Measurements from ENCODE around the gene COMMD6.

DNA sequence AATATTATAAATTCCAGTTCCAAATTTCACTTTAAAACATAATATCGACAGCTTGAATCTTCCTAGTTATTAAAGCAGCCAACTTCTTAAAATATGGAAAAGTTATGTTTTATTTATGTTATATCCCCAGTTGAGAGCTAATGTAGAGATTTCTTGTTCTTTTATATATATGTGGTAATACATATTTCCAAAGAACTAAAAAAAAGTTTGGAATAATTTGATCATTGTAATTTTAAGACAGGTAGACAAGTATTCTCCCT, 54.9 kb downstream of the COMMD6 start:
- TF ChIP-seq POLR2A (IDR thresholded peaks at IDR 0.05; ENCODE audit: low read length) (no peak), GATA1 (IDR thresholded peaks at IDR 0.05; ENCODE audit: low read depth, low read length) (no peak)
